ENCODE results near the gene RHCE. TPM values are rescaled to one million over a fixed set of nuclear protein-coding genes. Genes with fewer than 3 reads are reported as not detected.
"Not testable (repeated sequence)": the region's sequence is repeated elsewhere in the genome, so short reads cannot be mapped to it uniquely, and the experiment has no call there.

RHCE gene
- total RNA-seq, 1 donor from 2014 or later: 0.72 TPM

GRCh38 chr1:25450891-25451290 lies 30.3 kb upstream of the RHCE start:
- Mint-ChIP-seq H3K36me3 (peaks cover 20% of the 10 kb centered on the region), H3K27me3 (ENCODE audit: low read depth) (no peaks in the 10 kb centered on the region), H3K4me3 (no peak overlapping the region), H3K27ac (no peak overlapping the region), H3K9me3 (no peaks in the 10 kb centered on the region), H3K4me1 (peaks cover 15% of the 10 kb centered on the region)
- DNase-seq (ENCODE audit: low spot score in 2 of 2, unreplicated experiment in 2 of 2): no peak
- TF ChIP-seq CTCF (IDR thresholded peaks at IDR 0.05; ENCODE audit: unreplicated experiment): no peak

GRCh38 chr1:25447547-25447946 lies 26.9 kb upstream of the RHCE start:
- TF ChIP-seq CTCF (IDR thresholded peaks at IDR 0.05; ENCODE audit: unreplicated experiment): no peak
- Mint-ChIP-seq H3K27me3 (ENCODE audit: low read depth) (no peaks in the 10 kb centered on the region), H3K9me3 (no peaks in the 10 kb centered on the region), H3K36me3 (peaks cover 11% of the 10 kb centered on the region), H3K27ac (no peak overlapping the region), H3K4me3 (no peak overlapping the region), H3K4me1 (peaks cover 25% of the 10 kb centered on the region)
- DNase-seq (ENCODE audit: low spot score in 2 of 2, unreplicated experiment in 2 of 2): no peak

- Mint-ChIP-seq H3K4me1 (peaks cover 36% of the 10 kb centered on the region), H3K9me3 (no peaks in the 10 kb centered on the region), H3K4me3 (no peak overlapping the region), H3K27me3 (ENCODE audit: low read depth) (no peaks in the 10 kb centered on the region), H3K27ac (peak overlapping the region; percentile 7), H3K36me3 (peaks cover 8% of the 10 kb centered on the region)
- TF ChIP-seq CTCF (IDR thresholded peaks at IDR 0.05; ENCODE audit: unreplicated experiment): no peak
- no peak for DNase-seq (ENCODE audit: low spot score in 2 of 2, unreplicated experiment in 2 of 2)
Measured at GRCh38 chr1:25445993-25446538, 25.4 kb upstream of the RHCE start.

- H3K36me3 Mint-ChIP-seq; DNase-seq (ENCODE audit: low spot score in 2 of 2, unreplicated experiment in 2 of 2); H3K27me3 Mint-ChIP-seq (ENCODE audit: low read depth): not testable (repeated sequence)
Measured at GRCh38 chr1:25444604-25445003, 24.0 kb upstream of the RHCE start.

GRCh38 chr1:25443030-25443699 lies 22.5 kb upstream of the RHCE start:
- Mint-ChIP-seq H3K4me3 (no peak overlapping the region), H3K9me3 (no peaks in the 10 kb centered on the region), H3K27me3 (ENCODE audit: low read depth) (no peaks in the 10 kb centered on the region), H3K36me3 (peaks cover 6% of the 10 kb centered on the region), H3K27ac (peak overlapping the region; percentile 30), H3K4me1 (peaks cover 36% of the 10 kb centered on the region)
- TF ChIP-seq CTCF (IDR thresholded peaks at IDR 0.05; ENCODE audit: unreplicated experiment): no peak
- DNase-seq (ENCODE audit: low spot score in 2 of 2, unreplicated experiment in 2 of 2): no peak

More at GRCh38 chr1:25444604-25445003, 24.0 kb upstream of the RHCE start:
- H3K9me3 Mint-ChIP-seq, H3K4me3 Mint-ChIP-seq, H3K27ac Mint-ChIP-seq: not testable (repeated sequence)
- H3K4me1 Mint-ChIP-seq: peaks cover 36% of the 10 kb centered on the region

- Mint-ChIP-seq H3K9me3 (no peaks in the 10 kb centered on the region), H3K4me1 (peaks cover 32% of the 10 kb centered on the region), H3K4me3 (no peak overlapping the region), H3K27ac (peak overlapping the region; percentile 14), H3K36me3 (peaks cover 1% of the 10 kb centered on the region), H3K27me3 (ENCODE audit: low read depth) (no peaks in the 10 kb centered on the region)
- no peak for DNase-seq (ENCODE audit: low spot score in 2 of 2, unreplicated experiment in 2 of 2)
- TF ChIP-seq CTCF (IDR thresholded peaks at IDR 0.05; ENCODE audit: unreplicated experiment): no peak
Measured at GRCh38 chr1:25442178-25442577, 21.6 kb upstream of the RHCE start.
